Globus pallidus (tissue), 1 donor: ENCODE data around the gene ABCA7.
"Not testable (repeated sequence)": the region's sequence is repeated elsewhere in the genome, so short reads cannot be mapped to it uniquely, and the experiment has no call there.

Source experiments
- DNase-seq: peaks from one replicate; pipeline ENCODE4 v3.0.0-alpha.2; 2015; ENCODE audit warnings: low spot score

ABCA7 gene

DNA sequence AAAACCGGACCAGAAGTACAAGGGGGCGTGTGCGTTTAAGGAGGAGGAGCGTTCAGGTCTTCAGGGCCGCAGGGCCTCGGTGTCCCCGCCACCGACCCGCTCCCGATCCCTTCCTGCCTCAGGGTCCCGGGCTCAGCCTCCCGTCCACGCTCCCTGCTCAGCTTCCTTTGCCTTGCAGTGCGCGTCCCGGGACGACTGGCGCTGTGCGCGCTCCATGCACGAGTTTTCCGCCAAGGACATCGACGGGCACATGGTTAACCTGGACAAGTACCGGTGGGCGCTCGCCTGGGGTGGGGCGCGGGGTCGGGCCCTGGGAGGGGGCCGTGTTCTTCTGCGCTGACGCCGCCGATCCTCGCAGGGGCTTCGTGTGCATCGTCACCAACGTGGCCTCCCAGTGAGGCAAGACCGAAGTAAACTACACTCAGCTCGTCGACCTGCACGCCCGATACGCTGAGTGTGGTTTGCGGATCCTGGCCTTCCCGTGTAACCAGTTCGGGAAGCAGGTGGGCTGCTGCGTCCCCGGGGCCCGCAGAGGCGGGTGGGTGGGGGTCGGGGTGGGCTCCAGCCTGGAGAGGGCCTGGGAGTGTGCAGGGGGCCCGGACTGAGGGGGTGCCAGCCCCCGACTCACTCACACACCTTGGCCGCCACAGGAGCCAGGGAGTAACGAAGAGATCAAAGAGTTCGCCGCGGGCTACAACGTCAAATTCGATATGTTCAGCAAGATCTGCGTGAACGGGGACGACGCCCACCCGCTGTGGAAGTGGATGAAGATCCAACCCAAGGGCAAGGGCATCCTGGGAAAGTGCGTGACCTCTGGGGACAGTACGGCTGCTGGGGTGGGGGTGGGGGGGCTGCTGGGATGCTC lies 65.3 kb downstream of the ABCA7 start:
- no peak for DNase-seq

DNA sequence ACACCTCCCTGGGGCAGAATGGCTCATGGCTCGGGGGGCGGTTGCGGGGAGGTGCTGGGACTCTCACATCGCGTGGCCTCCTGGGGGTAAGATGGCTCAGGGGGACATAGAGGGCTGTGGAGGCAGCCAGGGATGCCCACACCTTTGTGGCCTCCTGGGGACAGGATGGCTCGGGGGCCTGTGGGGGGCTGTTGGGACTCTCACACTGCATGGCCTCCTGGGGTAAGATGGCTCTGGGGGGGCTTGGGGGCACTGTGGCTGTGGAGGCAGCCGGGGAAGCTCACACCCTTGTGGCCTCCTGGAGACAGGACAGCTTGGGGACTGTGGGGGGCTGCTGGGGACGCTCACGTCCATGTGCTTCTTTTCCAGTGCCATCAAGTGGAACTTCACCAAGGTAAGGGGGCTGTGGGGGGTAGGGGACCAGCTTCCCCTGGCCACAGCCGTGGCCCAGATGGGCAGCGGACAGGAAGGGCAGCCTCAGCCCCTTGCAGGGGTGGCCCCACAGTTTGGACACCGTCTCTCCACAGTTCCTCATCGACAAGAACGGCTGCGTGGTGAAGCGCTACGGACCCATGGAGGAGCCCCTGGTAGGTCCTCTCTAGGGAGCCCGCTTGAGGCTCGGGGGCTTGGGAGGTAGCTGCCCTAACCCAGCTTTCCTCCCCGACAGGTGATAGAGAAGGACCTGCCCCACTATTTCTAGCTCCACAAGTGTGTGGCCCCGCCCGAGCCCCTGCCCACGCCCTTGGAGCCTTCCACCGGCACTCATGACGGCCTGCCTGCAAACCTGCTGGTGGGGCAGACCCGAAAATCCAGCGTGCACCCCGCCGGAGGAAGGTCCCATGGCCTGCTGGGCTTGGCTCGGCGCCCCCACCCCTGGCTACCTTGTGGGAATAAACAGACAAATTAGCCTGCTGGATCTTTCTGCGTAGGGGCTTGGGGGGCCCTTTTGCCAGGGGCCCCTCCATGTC lies 66.2 kb downstream of the ABCA7 start:
- no peak for DNase-seq

DNA sequence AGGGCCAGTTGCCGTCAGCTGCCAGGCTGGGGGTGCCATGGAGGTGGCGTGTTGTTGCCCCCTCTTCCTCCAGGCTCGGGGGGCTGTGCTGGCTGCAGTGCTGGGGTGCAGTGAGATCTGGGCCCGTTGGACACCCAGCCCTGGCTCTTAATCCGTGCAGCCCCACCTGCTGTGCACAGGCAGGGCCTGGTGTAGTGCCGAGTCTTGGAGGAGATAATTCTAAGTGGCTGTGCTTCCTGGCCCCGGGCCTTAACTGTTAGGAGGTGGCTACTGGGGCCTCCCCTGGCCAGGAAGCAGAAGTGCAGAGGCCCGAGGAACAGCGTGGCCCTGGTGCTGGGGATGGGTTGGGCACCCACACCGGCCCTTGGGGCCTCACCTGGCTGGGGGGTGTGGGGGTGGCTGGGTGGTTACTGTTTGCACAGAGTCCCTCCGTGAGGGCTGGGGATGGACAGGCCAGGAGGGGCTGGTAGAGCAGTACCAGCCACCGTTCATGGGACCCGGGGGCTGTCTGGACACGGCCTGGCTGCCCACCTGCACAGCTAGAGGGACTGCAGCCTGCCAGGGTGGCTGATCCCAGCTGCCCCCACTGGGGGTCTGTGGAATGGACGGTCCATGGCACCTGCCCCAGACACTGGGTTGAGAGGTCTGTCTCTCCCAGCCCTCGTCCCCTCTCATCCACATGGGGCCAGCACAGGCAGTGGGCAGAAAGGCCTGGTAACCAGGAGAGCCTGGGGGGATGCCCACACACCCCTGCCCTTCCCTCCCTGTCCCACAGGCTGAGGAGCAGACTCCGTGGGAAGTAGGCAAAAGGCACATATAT lies 67.1 kb downstream of the ABCA7 start:
- no peak for DNase-seq

DNA sequence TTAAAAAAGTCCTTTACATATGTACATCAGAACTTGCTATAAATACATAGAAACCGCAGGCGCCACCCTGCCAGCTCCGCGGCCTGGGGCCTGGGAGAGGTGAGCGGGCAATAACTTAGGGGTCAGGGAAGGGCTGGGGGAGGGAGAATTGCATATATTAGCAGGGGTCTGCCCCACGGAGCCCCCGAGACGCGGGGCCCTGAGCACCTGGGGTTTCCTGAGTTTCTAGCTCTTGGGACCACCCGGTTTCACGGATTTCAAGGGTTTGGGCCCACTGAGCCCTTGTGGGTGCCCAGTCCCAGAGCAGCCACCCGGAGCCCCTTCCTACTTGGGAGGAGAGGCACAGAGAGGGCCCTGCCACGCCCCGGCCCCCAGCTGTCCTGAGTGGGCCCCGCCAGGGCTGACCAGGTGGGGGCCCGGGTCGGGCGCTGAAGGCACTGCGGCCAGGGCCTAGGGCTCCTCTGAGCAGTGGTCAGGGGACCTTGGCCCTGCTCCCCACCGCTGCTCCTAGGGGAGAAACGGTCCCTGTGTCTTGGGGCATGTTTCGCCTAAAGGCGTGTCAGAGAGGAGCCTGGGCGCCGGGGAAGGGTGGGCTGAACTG lies 67.9 kb downstream of the ABCA7 start:
- no peak for DNase-seq

DNA sequence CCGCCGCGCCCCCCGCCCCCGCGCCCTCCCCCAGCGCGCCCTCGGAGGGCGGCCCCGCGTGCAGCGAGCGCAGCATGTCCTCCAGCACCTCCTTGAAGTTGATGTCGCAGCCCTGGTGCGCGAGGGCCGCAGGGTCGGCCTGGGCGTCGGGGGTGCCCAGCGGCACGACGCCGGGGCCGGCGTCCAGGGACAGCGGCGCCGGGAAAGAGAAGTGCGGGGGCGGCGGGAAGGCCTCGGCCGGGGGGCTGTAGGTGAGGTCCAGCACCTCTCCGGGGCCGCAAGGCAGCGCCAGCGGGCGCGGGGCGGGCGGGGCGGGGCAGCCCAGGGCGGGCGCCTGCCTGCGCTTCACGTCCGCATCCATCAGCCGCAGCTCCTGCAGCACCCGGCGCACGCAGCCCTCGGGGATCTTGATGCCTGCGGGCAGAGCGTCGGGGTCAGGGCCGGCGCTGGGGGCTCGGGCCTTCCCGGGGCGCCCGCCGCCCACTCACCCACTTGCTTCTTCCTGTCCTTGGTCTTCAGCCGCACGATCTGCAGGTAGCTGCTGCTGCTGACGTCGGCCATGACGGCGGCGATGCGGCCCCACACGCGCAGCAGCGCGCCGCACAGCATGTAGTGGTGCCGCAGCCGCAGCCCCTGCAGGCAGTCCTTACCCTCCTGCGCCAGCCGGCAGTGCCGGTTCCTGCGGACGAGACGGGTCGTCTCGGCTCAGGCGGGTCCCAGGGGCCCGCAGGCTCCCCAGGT lies 68.6 kb downstream of the ABCA7 start:
- no peak for DNase-seq

DNA sequence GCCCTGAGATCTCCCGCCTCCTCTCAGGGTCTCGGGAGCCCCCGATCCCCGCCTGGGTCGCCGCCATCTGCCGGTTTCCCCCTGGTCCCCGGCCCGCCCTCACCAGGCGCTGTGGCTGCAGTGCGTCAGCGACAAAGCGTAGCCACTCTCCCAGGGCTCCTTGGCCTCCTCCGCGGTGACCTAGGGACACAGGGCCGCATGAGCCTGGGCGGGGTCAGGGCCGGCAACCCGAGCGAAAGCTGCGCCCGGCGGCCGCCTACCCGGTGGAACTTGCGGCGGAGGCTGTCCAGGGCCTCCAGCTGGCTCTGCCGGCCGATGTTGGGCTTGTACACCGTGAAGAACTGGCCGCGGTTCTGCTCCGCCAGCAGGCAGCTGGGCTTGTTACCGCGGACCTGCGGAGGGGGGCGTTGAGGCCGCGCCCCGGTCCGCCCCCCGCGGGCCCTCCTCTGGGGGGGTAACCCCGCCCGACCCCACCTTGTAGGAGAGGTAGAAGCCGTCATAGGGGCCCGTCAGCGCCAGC lies 69.2 kb downstream of the ABCA7 start:
- DNase-seq, result no peak

DNA sequence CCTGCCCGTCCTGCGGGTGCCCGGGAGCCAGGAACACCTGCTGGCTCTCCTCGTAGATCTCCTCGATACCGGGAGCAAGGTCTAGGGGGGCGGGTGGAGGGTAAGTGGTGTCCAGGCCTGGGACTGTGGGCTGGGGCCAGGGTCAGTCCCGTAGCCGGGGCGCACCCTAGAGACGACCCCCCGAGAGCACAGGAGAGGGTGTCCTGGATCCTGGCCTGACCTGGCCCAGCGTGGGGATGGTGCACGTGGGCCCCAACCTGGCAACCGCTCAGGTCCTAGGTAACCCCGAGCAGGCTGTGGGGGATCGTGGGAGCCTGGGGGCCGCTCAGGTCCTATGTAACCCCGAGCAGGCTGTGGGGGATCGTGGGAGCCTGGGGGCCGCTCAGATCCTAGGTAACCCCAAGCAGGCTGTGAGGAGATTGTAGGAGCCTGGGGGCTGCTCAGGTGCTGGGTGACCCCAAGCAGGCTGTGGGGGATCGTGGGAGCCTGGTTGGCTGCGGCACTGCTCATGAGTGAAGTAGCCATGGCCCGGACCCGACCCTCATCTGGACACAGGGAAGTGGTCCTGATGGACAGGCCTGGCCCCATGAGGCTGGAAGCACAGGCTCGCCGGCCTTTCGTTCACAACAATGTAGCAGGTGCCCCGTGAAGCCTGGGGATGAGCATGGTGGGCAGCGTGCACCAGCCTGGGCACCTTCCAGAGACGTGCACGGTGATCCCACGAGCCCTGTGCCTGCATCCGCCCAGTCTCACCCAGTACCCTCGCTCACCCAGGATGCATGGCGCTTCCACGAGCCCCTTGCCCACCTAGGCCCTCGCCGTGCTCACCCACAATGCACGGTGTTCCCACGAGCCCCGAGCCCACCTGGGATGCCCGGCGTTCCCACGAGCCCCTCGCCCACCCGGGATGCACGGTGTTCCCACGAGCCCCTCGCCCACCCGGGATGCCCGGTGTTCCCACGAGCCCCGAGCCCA lies 70.1 kb downstream of the ABCA7 start:
- no peak for DNase-seq

DNA sequence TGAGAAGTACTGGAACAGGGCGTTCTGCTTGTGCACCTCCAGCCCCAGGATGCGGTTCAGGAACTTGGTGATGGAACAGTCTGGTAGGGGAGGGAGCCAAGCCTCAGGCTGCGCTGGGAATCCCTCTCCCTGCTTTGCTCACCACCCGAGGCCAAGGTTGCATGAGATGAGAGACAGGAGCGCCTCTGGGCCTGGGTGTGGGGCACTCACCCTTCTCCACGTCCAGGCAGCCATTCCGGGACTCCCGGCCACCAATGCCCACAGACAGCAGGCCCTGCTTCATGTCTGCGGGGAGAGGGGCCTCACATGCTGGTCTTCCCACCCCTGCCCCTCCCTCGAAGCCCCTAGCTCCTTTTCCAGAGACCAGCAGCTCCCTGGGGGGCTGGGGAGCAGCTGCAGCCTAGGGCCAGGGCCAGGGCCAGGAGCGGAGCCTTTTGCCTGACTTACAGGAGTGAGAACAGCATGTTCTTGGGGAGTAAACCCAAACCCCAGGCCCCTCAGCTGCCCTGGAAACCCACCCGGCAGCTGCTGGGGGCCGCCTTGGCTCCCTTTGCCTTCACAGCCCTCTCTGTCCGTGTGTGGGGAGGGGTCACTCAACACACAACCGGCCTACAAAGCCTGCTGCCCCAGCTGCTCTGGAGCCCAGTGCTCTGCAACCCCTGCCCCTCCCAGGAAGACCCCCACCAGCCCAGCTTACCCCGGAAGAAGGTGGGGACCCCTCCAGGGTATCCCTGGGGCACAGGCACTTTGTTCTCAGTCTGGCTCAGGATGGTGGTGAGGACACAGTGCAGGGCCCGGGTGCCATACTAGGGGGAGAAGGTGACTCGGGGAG lies 71.1 kb downstream of the ABCA7 start:
- no peak for DNase-seq

DNA sequence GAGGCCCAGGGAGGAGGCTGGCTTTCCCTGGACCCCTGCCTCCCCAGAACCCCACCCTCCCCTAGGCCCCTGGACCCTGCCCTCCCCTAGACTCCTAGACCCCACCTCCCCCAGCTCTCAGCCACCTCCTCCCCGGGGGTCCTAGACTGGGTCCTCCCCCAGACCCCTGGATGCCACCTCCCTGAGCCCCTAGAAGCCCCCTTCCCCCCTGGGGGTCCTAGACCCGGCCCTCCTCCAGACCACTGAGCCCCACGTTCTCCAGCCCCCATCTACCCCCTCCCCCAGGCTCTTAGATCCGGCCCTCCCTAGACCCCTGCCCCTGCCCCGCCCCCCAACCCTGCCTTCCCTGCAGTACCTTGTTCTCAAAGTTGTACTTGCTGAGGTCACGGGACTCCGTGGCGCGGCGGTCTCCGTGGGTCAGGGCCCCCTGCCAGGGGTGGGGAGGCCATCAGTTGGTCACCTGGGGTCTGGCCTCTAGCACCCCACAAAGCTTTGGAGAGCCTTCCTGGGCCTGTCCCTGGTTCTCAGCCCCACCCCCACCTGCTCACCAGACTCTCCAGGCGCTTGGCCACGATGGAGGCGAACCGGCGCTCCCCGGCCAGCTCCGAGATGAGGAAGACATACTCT lies 71.8 kb downstream of the ABCA7 start:
- no peak for DNase-seq

DNA sequence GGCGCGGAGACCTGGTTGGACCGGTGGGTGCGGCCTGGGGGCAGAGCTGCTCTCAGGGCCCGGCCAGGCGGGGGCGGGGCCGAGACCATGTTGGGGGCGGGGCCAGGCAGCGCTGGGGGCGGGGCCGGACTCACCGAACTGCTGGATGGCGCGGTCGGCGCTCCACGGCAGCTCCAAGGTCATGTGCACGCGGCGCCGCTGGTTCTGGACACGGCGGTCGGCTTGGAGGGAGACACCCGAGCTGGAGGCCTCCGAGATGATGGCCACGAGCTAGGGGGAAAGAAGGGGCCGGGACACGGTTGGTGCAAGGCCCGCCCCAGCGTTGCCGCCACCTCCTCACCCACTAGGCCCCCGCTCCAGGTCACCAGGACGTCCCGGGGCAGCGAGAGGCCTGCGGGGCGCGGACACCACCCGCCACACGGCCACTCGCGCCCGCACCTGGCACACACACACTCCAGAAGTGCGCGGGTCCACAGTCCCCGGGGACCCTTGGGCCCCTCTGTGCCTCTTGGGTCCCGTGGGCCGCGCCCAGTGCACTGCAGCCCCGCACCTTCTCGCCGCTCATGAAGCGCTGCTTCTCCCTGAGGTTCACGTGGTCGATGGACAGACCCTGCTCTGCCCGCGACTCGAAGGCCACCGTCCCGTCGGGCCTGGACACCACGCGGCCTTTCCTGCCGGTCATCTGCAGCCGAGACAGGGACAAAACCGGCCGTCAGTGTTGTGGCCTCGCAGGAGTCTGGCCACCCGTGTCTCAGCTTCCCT lies 72.5 kb downstream of the ABCA7 start:
- DNase-seq, result no peak

DNA sequence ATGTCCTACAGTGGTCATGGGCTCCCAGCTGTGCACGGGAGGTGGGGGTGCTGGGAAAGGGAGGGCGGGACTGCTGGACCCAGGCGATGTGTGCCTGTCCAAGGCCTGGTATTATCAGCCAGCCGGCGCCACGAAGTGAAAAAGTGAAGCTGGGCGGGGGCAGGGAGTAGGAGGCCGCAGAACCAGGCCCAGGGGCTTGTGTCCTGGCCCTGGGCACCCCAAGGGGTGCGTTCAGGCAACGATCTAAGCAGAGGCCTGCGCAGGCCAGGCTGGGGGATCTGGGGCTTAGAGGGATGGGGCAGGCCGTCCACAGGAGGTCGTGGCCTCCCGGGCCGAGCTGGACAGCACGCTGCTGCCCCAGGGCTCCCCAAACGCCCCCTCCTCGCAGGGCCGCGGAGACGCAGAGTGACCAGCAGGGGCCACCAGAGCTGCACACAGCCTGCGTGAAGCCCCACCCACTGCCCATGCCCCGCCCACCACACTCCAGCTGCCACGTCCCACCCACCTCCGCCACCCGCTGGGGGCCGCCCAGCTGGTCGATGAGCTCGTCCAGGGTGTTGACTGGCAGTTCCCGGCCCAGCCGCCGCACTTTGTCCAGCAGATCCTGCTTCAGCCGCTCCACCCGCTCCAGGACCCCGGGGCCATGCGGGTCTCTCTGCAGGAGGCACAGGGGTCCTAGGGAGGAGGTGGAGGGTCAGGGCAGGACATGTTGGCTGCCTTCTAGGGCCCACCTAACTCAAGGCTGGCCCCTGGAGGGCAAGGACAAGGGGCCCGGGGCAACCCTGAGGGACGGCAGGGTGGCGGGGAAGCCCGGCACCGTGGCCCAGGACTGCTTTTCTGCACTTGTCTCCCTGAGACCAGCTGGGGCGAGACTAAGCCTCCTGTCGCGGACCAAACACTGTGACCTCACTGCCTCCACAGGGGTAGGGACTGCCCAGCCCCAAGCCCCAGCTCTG lies 73.4 kb downstream of the ABCA7 start:
- peak; percentile 93 for DNase-seq

DNA sequence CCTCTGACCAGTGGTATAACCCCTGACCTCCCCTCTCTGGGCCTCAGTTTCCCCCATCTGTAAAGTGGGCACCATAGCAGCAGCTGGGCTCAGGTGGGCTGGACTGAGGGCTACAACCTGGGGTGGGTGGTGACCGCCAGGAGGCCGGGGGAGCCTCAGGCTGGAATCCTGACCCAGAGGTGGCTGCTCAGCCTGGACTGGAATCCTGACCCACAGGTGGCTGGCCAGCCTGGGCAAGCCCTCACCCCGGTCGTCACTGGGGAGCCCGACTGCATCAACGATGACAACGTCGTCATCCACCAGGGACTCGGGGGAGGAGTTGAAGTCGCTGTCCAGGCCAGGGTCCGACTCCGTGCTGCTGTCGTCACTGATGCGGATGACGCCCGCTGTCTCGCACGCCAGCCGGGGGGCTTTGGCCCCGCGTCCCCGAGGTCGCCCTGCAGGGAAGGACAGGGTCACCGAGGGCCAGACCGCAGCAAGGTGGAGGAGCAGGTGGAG lies 74.1 kb downstream of the ABCA7 start:
- no peak for DNase-seq

DNA sequence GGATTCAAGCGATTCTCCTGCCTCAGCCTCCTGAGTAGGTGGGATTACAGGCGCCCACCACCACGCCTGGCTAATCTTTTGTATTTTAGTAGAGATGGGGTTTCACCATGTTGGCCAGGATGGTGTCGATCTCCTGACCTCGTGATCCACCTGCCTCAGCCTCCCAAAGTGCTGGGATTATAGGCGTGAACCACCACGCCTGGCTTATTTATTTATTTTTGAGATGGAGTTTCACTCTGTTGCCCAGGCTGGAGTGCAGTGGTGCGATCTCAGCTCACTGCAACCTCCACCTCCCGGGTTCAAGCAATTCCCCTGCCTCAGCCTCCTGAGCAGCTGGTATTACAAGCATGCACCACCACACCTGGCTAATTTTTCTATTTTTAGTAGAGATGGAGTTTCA lies 74.8 kb downstream of the ABCA7 start:
- not testable (repeated sequence) for DNase-seq
